GM21515 (cell line): Measurements from ENCODE around the gene COL4A1.

Experiments used
- ATAC-seq: cut with Tn5 transposase; IDR thresholded peaks from one replicate; pipeline ENCODE4 v1.9.1; 2021; ENCODE audit not compliant: unreplicated experiment

The COL4A1 gene

DNA sequence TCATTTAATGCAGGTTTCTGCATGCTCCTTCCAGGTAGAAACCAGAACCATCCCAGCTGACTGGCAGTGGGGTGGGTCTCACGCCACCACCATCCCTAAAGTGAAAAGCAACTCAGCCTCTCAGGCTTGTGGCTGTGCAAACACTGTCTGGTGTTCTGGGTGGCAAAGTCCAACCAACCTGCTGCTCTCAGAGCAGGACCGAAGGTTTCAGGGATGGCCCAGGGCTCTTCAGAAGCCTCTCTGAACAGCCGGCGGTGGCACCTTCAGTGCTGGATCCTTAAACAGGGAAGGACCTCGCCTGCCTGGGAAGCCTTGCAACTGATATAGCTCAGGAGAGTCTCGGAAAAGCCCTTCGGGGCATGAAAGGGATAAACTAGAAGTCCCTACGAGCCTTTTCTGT, 100.8 kb downstream of the COL4A1 start:
- no peak for ATAC-seq

DNA sequence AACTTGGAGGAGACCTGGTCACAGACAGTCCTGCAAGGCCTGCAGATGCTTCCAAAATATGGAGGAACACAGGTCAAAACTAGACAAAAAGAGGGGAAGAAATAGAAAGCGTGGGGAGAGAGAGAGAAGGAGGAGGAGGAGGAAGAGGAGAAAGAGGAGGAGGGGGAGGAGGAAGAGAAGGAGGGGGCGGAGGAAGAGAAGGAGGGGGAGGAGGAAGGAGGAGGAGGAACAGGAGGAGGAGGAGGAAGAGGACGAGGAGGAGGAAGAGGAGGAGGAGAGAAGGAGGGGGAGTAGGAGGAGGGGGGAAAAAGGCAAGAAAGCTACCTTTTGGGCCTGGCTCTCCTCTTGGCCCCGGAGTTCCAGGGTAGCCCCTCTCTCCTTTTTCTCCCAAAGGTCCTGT, 105.8 kb downstream of the COL4A1 start:
- no peak for ATAC-seq

DNA sequence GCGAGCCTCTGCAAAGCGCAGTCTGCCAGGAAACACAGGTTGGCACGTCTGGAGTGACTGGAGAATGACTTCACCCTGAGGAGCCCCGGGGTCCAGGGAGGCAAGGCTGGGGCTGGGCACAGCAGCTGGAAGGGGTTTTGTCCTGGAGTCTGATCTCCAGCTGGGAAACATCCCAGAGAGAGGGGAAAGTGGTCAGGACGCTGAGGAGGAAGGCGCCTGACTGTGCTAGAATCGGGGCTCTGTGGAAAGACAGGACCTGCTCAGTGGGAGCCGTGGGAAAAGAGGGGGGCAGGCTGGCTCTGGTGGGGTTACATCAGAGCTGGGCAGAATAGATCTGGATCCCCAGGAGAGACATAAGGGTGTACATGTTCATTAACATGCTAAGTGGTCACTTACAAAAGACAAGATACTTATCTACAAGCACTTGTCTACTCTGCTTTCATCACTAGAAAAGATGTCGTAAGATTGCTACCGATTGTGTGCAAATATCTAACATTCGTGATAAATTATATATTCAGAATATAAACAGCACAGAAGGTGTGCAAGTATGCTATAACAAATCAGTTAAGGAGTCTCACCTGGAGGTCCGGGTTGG, 106.6 kb downstream of the COL4A1 start:
- no peak for ATAC-seq

DNA sequence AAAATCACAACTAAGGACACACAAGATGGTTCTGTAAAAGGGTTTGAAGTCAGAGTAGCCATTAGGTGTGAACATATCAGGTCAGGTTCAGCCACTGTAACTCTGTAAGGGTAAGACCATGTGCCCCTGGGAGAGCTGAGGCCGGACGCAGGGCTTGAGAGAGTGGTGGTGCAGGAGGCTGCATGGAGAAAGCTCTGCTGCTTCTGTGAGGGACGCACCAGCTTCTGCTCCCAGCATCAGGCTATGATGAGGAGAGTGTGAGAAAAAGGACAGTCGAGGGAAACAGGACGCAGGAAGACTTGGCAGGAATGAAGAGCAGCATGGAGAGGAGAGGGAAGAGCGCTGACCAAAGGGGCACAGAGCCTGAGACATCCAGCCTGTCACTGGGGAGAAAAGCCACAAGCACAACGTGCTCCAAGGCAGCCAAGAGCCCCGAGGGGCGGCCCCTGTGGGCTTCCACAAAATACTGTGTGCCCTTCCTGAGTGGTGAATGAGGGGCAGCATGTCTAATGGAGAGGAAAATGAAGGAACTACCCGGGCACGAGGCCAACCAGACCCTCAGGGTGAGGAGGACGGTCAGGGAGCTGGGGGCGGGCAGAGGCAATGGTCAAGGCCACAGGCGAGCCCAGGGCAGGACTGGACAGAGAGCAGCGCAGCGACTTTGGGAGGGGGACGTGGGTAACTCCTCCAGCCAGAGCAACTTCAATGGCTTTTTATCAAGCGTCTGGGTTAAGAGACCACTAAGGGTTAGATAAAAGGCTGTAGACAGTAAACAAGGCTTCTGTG, 107.7 kb downstream of the COL4A1 start:
- ATAC-seq = no peak

DNA sequence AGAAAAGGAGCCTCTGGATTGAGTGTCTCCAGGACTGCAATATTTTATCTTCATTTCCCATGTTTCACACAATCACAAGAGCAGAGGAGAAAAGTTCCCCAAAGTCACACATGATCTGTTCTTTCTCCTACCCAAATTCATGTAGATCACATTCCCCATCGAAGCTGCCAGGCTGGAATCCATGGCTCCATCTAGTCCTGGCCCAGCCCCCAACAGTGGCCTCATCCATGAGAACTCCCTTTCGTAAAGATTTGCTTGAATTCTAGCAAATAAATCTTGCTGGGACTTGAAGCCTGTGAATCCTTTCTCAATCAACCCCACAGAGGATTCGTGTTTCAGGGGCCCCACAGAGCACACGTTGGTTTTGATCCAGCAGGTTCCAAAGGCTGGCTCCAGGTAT, 109.5 kb downstream of the COL4A1 start:
- no peak for ATAC-seq

DNA sequence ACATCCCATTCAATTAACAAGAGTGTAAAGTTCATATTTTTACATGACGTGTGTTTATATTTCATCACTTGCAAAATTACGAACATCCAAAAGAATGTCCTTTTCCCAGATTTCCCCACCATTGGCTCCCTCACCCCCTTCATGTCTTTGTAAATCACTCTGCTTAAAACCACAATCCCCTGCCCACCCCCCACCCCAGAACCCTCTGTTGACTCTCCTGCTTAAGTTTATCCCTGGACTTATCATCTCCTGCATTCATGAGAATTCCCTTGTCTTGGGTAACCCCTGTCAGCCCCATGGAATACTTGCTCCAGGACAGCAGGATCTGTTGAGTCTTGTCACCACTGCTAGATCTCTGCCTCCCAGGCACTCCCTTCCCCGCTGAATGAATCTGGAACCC, 109.9 kb downstream of the COL4A1 start:
- ATAC-seq = no peak

DNA sequence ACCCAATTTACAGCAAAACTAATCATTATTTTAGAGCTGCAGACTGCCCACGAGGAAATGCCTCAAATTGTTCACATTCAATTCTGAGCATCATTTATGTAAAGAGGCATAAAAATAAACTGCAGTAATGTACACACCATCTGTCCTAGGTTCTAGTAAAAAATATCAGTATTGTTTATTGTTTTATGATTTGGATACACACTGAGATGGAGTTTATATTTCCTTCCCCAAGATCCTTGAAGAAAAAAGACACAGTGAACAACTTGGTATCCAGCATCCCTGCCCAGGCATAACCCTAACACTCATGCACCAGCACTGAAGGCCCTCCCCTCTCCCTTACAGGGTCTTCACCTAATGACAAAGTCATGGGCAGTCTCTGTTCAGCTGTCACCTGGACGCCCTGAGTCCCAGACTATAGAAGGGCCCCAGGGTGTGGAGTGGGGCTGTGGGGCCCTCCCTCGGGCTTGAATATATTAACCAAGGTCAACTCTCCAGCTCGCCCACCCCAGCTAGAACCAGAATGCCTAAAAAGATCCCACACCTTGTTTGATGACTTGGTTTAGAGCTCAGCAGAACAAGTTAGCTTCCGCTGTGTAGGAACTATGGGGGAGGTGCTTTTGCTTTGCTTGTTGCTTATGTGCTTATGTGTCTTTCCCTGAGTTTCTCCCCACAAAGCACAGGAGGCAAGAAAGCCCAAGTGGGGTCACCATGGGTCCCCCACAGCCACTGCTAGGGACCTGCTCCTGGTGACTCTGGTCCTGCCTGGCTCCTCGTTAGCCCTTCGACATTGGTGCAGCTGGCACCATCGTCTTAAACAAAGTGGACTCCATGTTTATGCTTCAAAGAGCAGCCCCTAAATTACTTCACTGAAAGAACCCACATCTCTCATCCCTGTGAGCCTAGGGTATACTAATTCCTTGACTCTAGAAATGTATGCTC, 111.1 kb downstream of the COL4A1 start:
- ATAC-seq = no peak

DNA sequence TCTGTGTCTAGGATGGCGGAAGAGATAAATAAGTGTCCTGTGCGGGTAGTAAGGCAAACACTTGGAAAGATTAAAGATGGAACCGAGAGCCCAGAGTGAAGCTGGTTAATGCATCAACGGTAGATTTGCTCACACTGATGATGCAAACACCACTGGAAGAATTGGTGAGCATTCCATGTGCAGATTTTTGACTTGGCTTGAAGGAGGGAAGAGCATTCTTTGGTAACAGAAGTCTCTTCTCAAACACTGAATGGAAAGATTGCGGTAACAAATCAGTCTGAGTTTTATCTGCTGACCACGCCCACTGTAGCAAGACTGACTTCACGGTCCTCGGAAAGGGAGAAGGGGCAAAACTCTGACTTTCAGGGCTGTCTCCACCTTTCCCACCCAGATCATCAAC, 112.5 kb downstream of the COL4A1 start:
- ATAC-seq = no peak

DNA sequence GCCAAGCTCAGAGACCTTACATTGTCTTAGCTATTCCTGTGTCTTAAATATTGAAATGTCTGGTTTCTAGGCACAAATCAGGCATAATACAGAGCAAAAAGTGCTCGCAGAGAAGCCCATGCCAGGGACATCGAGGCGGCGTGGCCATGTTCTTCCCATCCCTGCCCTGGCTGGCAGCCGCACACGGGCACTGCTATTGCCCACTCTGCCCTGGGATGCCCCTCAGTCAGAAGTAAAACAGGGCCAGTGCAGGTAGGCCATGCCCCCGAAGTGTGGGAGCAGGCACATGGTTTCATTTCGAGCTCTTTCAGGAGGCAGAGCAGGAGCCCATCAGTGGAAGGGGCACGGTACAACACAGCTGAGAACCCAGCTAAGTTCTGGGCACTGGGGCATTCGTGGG, 113.5 kb downstream of the COL4A1 start:
- no peak for ATAC-seq

DNA sequence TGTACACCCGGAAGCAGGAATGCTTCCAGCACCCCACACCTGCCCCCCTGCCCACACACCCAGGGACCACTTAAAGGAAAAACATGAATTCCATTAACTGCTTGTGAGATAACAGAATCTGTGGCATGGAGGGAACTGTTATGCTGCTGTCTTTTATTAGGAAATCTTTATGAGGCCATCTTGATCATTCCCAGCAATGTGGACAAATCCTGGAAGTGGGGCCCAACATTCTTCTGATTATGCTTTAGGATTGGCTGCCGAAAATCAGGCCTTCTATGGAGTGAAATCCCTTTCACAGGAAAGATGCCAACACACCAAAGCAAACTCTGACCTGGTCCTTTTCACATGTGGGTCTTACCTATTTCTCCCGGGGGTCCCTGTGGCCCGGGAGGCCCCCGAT, 114.5 kb downstream of the COL4A1 start:
- no peak for ATAC-seq

DNA sequence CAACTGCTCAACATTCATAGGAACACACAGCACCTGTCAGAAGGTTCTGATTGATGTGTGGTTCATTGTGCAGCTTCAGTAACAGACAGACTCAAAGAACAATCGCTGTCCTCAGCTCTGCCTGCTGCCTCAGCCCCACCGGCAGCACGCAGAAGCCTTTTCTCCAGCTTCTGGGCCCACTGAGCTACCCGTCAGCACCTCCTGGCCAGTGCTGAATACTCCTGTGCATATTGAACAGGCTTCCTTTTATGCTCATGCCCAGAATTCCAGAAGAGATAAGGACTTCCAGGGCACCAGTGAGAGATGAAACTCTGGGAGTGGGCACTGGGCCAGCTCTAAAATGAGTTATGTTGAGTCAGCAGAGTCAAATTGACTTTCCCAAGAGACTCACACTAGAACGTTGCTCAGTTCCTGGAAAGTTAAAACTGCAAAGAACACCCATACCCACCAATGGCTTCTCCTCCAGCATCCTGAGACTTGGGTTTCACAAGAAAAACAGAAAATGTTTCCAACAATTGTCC, 119.3 kb downstream of the COL4A1 start:
- ATAC-seq = no peak

DNA sequence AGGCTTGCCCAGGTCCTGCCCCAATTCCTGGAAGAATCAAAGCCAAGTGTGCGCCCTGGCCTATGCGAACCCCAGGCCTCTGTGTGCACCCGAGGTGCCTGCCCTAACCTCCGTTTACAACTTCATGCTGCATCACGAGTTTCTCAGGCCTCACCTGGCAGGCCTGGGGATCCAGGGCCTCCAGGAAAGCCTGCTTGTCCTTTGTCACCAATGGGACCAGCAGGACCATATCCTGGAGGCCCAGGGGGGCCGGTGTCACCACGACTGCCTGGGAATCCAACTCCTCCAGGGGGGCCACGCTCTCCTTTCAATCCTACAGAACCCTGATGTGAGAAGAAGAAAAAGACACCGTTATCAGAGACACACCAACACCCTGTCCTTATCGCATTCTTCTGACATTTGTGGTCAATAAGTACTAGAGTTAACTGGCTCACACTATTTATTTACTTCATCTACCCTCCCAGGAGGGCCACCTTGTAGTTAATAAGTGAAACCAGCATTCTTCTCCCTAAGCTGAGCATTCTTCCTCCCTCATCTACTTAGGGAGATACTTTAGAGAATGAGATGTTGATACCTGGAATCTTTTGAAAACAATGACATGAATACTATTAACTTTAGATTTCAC, 120.6 kb downstream of the COL4A1 start:
- no peak for ATAC-seq

DNA sequence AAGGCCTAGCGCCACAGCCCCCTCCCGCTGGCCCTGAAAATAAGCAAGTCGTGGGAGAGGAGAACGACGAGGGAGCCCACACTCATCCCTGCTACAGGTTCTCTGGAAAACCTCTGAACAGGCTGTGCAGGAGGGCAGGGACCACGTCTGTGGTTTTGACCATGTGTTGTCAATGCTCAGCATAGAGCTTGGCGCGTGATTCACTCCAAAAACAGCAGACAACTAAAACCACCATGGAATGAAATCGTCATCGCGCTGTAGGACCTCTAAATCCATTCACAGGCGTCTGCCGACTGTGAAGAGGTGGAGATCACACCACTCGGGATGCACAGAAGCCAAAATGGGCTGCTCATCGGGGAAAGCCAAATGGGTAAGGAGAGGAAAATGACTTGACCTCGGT, 121.3 kb downstream of the COL4A1 start:
- no peak for ATAC-seq

DNA sequence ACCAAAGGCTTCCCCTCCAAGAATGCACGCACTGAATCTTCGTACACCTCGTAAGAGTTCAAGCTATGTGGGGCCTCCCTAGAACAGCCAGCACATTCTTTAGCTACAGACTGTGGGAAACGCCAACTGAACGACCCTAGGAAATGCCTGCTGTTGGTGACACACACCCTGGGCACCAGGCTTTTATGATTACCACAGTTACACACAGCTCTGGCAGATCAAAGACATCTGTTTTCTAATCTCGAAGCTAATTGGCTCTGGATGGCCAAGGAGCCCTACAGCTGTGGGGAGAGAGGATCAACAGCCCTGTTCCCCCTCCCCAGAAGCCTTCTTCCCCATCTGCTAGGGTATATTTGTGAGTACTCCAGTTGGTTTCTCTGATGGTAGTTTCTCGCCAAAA, 123.0 kb downstream of the COL4A1 start:
- no peak for ATAC-seq

DNA sequence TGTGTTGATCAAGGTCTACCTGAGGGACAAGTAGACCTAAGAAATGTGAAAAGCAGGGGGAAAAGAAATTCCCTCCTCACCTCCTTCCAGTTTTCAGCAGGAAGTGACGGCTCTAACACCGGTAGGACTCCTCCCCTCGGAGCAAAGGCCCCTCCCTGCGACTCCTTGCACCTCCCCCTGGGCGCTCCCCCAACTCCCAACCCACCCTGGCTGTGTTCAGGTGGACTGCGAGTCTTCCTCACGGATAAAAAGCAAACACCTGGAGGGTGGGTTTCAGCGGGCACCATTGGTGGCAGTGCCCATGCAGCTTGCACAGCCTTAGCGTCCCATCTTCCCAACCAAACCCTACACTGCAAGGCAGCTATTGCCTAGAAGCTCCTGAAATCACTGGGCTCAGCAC, 124.5 kb downstream of the COL4A1 start:
- ATAC-seq = no peak

DNA sequence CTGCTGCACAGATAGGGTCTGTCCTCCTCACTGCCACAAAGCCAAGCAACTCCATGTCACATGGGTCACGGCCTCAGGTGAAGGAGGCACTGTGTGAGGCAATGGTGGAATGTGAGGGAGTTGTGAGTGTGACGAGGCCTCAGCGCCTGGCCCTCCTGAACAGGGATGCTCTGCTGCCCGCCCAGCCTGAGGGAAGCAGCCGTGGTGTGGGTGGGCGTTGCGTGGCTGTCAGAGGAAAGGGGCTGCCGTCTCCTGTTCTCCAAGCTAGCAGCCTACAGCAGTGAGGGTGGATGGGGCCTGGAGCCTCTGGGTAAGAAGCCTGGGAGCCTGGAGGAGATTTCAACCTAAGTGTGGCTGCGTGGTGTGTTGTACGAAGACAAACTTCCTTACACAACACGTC, 125.0 kb downstream of the COL4A1 start:
- no peak for ATAC-seq

DNA sequence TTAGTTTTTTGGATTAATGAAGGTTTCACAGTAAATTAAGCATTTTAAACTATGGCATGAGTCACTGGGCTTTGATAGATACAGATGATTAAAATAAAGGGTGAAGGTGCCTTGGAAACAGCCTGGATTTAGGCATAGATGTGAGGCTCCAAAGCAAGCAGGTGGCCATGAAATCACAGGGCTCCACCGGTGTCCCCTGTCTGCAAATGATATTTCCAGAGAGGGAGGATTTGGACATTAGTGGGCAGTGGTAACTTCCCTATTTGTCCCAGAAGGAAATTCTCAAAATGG, 127.2 kb downstream of the COL4A1 start:
- ATAC-seq = no peak

DNA sequence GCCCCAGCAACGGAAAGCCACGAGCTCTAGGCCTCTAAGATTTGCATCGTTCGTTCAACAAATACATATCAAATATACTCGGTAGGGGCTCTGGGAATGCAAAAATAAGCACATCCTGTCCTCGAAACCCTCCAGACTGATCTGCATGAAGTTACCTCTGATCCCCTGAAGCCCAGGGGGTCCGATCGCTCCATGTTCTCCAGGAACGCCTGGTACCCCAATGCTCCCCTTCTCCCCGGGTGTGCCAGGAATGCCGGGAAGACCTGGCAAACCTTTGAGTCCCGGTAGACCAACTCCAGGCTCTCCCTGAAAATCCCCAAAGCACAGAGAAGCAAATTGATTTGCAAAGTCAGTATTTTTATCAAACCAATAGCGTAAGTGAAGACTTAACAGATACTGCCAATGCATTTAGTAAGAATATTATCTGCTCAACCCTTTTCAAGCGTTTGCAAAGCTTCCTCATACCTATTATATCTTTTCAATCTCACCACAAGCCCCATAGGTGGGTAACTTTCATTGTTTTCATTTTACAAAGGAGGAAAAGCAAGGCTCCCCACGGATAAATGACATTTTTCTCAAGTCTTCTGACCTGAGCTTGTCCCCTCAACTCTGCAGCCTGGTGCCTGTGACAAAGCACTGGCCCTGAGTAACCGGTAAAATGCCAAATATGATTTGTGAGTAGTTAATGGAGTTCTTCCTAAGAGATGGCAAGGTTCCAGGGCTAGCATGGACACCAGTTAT, 127.7 kb downstream of the COL4A1 start:
- ATAC-seq = no peak

DNA sequence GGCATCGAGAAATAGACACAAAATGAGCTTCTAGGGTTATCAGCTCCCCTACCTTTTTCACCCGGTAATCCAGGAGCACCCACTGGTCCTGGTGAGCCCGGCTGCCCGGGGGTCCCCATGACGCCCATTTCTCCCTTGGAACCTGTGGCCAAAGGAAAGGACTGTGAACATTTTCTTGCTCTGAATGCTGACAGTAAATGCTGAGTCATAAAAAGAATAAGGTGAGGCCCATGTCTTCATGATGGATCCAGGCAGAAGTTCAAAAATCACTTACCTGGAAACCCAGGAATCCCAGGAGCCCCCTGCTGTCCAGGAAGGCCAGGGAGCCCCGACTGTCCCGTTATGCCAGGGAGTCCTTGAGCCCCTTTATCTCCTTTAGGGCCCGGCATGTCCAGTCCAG, 129.2 kb downstream of the COL4A1 start:
- no peak for ATAC-seq

DNA sequence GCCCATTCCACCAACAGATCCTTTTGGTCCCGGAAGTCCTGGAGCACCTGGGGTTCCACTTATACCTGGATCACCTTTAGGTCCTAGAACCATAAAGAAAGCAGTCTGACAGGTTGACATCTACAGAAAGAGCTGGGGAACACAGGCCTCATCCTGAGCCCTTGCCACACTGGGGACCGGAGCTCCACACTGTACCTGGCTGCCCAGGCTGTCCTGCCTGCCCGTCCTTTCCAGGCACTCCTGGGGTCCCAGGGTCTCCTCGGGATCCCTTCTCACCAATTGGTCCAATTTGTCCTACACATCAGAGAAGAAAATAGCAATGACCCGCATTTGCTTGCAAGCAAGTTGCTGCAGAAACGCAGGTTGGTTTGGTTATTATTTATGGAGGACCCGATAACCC, 130.5 kb downstream of the COL4A1 start:
- no peak for ATAC-seq
